GM18909 (cell line): ENCODE results near the gene HSD11B1L.

Source experiments
- ATAC-seq: cut with Tn5 transposase; IDR thresholded peaks from one replicate; pipeline ENCODE4 v1.9.1; 2021; ENCODE audit warnings: mild to moderate bottlenecking; ENCODE audit not compliant: unreplicated experiment, poor library complexity

HSD11B1L gene

DNA sequence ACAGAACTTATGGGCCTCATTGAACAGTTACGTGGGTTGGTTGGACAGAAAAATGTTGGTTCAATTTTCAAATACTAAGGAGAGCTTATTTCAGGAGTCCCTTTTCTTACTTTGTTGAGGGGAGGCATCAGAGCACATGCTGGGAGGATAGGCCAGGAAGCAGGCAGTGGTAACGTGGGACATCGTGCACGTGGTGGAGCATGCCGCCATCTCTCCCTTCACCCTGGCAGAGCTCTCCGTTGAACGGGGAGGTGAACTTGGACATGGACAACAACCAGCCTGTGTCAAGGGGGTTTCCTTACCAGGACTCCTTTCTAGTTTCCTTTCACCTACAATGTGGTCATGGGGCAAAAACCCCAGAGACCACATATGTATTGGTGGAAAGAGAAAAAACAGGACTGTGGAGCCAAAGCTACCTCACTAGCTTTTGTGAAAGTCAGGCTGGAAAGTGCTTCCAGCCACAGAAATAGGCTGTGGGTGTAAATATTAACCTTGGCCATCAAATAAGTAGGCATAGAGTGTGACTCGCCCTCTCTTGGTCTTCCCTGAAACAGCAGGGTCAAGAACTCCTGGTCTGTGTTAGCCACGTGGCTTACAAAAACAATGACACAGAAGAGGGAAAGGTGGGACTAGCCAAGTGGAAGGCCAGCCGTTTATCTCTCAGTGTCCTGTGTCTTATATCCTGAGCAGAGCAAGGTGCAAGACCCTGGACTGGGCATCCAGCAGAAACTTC is 14.9 kb upstream of the HSD11B1L start:
- peak; percentile 55 for ATAC-seq

DNA sequence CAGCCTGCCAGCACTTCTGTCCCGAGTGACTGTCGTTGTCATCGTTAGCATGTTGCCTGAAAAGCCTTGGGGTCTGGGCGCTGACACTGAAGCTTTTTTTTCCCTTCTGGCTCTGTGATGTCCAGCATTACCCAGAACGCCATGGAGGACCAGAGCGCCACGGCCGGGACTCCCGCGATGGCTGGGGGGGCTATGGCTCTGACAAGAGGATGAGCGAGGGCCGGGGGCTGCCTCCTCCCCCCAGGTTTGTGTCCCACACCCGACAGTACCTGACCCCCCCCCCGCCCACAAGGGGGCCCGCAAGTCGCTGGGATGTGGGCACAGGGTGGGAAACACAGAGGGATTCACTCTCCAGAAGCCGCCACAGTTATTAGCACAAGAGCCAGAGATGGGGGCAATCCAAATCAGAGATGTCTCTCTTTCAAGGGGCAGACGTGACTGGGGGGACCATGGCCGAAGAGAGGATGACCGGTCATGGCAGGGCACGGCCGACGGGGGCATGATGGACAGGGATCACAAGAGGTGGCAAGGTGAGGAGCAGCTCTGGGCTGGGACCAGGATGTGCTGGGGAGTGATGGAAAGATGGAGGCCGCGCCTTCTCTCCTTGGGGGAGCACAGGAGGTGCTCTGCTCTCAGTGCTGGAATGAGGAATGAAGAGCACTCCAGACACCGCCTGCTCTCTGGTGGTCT is 13.8 kb upstream of the HSD11B1L start:
- ATAC-seq, result no peak

DNA sequence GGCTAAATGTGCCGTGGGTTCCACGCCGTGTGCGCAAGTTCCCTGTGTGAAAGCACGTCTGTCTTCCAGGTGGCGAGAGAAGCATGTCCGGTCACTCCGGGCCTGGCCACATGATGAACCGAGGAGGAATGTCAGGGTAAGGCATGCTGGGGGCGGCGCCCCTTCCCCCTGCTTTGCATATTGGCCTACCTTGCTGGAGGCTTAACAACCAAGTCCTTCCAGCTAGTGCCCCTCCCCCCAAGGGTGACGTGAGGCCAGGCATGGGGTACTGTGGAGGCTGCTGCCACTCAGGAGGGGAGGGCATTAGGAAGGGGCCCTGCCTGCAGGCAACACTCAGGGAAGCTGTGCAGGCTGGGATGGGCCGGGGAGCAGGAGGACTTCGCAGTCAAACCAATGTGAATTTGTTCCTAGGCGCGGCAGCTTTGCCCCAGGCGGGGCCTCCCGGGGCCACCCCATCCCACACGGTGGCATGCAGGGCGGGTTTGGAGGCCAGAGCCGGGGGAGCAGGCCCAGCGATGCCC is 13.0 kb upstream of the HSD11B1L start:
- no peak for ATAC-seq

DNA sequence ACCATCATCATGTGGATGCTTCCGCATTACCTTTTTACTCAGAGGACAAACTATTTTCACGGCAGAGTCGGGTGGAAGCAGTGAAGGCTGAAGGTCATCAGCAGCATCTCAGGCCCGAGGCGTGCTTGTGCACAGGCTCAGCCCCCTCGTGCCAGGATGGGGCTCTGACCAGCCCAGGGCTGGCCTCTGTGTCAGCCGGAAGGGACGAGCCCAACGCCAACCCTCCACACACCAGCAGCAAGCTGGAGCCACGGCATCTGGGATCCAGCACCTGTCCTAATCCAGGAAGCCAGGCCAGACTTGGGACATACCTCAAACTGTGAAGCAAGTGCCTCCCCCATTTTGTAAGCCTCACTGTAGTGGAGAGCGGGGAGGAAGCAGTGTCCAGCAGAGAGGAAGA is 11.6 kb upstream of the HSD11B1L start:
- ATAC-seq, result no peak

GRCh38 chr19:5671600-5671999 is 9.2 kb upstream of the HSD11B1L start:
- no peak for ATAC-seq

- ATAC-seq, result no peak
These were observed 7.9 kb upstream of the HSD11B1L start for GRCh38 chr19:5672708-5673459.

DNA sequence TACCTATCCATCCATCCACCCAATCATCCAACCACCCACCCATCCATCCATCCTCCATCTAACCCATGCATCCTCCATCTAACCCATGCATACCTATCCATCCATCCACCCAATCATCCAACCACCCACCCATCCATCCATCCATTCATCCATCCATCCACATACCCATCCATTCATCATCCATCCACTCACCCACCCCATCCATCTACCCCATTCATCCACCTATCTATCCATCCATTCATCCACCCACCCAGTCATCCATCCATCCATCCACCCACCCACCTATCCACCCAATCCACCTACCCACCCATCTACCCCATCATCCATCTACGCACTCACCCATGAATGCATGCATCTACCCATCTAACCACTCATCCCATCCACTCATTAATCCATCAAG is 7.1 kb upstream of the HSD11B1L start:
- ATAC-seq, result no peak

- no peak for ATAC-seq
These were observed 6.1 kb upstream of the HSD11B1L start for GRCh38 chr19:5674714-5675113.

DNA sequence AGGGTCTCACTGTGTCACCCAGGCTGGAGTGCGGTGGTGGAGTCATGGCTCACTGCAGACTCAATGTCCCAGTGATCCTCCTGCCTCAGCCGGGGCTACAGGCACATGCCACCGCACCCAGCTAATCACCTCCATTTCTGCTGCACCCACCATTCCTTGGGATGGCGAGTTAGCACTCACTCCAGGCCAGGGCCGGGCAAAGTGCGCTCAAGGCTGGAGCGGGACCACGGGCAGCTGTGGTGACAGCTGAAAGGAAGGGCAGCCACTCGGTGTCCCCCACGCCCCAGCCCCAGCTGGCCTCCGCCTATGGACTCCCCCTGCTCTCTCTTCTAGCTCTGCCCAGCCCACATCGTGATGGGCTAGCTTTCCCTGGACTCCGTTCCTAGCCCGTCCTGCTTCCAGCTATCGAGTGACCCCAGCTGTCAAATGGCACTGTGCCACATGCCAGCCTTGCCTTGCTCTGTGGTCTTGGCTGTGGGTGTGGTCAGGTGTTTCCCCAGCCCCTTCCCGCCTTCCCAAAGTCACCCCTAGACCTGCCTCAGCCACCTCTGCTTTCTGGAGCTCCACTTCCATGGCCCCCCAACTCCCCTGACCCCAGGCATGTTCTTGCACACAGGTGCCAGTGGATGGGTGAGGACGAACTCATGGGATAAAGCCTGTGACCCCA is 4.6 kb upstream of the HSD11B1L start:
- no peak for ATAC-seq

DNA sequence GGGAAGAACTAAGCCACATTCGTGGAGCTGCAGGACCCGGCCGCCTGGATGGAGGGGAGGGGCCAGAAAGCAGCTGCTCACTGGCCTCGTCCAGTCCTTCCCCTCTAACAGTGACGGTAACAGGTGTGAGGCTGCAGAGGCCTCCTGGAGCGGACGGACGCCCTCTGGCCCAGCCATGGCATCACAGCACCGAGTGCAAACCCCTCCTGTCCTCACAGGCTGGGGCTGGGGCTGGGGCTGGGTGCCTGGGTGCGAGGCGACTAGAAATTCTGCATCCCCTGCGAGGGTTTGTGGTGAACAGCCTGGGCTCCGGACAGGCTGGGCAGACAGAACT is 4.1 kb upstream of the HSD11B1L start:
- ATAC-seq, result no peak

DNA sequence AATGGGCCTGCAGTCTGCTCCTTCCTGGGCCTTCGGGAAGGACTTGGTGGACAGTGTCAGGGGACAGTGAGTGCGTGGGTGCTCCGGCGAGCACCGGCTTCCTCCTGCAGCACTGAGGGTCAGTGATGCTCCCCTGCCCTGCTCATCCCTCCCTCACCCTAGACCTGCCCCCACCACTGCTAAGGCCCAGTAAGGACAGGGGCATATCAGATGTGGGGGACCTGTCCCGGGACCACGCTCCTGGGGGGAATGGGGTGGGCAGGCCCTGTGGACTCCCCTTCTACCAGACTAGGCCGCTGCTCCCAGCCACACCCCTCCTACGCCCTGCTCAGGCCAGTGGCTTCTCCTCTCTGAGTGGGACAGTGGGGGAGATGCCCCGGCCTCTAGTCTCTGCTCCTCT is 3.7 kb upstream of the HSD11B1L start:
- no peak for ATAC-seq

DNA sequence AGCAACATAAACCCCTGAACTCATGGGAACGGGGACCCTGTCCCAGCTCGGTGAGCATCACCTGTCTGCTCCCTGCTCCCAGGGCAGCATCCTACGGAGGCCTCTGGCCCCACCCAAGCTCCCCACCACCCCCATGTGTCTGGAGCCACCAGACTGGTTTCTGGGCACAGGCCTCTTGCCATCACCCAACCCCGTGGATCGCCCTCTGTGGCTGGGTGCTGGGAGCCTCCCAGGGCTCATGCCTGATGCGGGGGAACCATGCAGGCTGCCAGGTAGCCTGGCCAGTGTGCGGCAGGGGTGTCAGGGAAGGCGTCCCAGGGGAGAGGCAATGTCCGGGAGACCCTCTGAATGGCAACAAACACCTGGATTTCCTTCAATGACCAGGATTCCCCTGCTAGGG is 3.2 kb upstream of the HSD11B1L start:
- ATAC-seq, result no peak

DNA sequence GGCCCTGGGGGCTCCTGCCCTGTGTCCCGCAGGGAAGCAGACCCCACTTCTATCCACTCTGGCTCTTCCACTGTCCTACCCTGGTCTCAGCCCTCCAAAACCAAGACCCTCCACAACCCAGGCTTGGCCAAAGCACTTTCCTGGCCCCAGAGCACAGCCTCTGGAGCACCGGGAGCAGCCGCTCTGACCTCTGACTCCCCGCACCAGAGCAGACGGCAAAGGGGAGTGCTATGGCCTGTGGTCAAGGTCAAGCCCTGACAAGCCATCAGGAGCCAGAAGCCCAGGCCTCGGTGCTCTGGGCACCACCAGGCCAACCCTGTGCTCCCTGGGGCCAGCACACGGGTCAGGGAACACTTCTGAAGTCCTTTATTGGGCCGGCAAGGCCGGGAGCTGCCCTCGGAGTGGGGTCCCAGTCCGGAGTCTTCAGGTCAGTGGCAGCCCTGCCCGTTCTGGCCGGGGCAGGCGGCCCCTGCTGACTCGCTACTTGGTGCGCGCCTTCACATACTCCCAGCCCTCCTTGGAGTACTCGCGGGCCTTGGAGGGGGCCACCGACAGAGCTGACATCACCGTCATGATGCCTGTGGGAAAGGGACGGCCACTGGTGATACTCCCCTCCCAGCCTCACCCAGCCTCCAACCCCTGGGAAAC is 2.6 kb upstream of the HSD11B1L start:
- ATAC-seq, result no peak

DNA sequence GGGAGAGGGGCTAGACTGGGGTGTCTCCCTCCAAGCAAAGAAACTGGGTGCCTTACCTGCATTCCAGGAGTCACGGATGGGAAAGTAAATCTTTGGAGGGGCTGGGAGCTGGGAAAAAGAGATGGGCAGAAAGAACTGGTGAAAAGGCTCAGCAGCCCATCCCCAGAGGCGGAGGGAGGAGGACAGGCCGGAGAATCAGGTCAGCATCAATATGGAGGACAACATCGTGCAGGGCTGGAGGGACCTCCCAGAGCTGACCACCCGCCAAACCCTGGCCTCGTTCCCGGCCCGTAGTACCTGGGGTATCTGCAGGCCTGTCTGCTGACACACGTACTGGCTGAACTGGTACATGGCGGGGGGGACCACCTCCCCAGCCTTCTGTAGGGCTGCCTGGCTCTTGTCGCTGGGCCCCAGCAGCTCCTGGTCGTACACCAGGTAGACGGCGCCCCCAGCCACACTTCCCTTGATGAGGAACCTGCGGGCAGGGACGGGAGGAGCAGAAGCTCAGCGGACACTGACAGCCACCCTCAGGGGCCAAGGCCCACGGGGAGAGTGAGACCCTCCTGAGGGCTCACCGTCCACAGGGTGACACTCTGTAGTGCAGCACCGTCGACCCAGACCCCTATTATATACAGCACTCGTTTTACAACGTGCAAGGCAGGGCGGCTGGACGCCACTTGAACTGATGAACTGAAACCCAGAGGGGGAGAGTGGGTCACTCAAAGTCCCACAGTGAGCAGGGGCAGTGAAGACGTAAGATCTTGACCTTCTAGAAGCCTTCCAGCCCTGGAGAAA is 1.3 kb upstream of the HSD11B1L start:
- ATAC-seq, result no peak

DNA sequence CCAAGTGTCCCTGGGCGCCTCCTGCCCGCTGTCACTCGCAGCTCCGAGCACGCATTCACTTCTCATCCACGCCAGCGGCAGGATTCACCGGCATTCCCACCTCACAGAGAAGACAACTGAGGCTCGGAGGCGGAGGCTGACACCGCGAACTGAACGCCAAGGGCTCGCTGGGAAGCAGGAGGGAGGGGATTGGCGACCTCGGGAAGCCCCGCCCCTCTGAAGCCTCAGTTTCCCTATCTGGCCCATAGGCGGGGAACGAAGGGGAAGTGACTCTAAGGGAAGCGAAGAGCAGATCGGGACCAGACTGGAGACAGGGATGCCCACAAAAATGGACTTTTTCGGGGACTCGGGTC is 767 bp upstream of the HSD11B1L start:
- ATAC-seq, result no peak

- no peak for ATAC-seq
These were observed 722 bp downstream of the HSD11B1L start for GRCh38 chr19:5681391-5682106.

GRCh38 chr19:5682107-5682482 is 1.3 kb downstream of the HSD11B1L start:
- no peak for ATAC-seq

DNA sequence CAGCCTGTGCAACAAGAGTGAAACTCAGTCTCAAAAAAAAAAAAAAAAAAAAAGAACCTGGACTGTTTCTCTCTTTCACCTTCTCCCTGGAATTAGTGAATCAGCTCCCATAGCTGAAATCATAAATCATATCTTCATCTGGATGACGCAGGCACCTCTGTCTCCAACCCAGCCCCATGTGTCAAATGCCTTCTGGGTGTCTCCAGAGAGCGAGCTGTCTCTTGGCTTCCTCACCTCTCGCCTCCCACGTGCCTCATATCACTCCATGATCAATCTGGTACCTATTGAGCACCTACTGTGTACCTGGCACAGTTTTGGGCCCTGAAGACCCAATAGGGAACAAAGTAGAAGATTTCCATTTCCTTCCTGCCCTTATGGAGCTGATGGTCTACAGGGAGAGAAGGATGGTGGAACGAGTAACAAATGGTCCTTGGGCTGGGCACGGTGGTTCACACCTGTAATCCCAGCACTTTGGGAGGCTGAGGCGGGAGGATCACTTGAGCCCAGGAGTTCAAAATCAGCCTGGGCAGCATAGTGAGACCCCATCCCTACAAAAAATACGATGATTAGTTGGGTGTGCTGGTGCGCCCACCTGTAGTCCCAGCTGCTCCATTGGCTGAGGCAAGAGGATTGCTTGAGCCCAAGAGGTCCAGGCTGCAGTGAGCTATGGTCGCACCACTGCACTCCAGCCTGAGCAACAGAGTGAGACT is 2.5 kb downstream of the HSD11B1L start:
- no peak for ATAC-seq
